A549 (cell line): Measurements from ENCODE around the gene LIMS1. TPM values are rescaled to one million over a fixed set of nuclear protein-coding genes. Genes with fewer than 3 reads are reported as not detected.

ENCODE experiments used
- ATAC-seq, 2 experiments: fragments of 200-7000 bp in 1 of 2; fragments of >200 bp in 1 of 2; cut with Nextera tagmentation in 1 of 2; cut with Tn5 transposase in 1 of 2; 3 replicates each; pipeline versions ENCODE4 v1.8.0 to v1.9.1; 2018 to 2020; ENCODE audit warnings: mild to moderate bottlenecking in 1 of 2, moderate library complexity in 1 of 2
- CTCF ChIA-PET: fragments of 300-600 bp; sonication (Branson Sonifier 250); formaldehyde crosslinking; extraction: SDS; loops from one replicate; lab custom pipeline; 2021; ENCODE audit warnings: antibody characterized with exemption, inconsistent platforms; lab: Yijun Ruan, JAX
- POLR2A ChIA-PET: fragments of 350-600 bp; formaldehyde crosslinking; extraction: SDS; loops from one replicate; lab custom pipeline; 2021; ENCODE audit warnings: antibody characterized with exemption, inconsistent platforms; lab: Yijun Ruan, JAX
- DNase-seq, 2 experiments: peaks; one replicate each; pipeline versions ENCODE4 v3.0.0 to v3.0.0-alpha.2; 2011 to 2016; ENCODE audit warnings: low read depth in 1 of 2, low spot score in 1 of 2
- FAIRE-seq: peaks from 2 replicates; lab custom pipeline; 2011; peaks lifted over from hg19 to GRCh38; lab: Jason Lieb, UNC
- H3K27ac ChIP-seq, 2 experiments: fragments of >200 bp; sonication (Bioruptor Twin); formaldehyde crosslinking; 3 replicates each; pipeline ENCODE4 v1.5.1; 2016 to 2017
- H3K4me1 ChIP-seq: fragments of >200 bp; sonication (Bioruptor Twin); formaldehyde crosslinking; 3 replicates; pipeline ENCODE4 v1.6.1; 2016
- H3K4me2 ChIP-seq: fragments of >200 bp; sonication (Bioruptor Twin); formaldehyde crosslinking; 3 replicates; pipeline ENCODE4 v1.6.1; 2016
- H3K4me3 ChIP-seq: fragments of >200 bp; sonication (Bioruptor Twin); formaldehyde crosslinking; 3 replicates; pipeline ENCODE4 v1.5.1; 2016
- H3K9me3 ChIP-seq: fragments of >200 bp; sonication (Bioruptor Twin); formaldehyde crosslinking; 3 replicates; pipeline ENCODE4 v1.6.1; 2016
- BHLHE40 ChIP-seq: IDR thresholded peaks from 2 replicates; pipeline ENCODE4 v1.6.1; 2012; ENCODE audit warnings: low read depth, low read length, inconsistent platforms
- CBX2 ChIP-seq: fragments of 200-600 bp; sonication (generic); IDR thresholded peaks from 2 replicates; pipeline ENCODE4 v1.6.1; 2016; ENCODE audit warnings: low read depth, mild to moderate bottlenecking, borderline replicate concordance
- CHD4 ChIP-seq: fragments of 200-600 bp; sonication (generic); IDR thresholded peaks from 2 replicates; pipeline ENCODE4 v1.6.1; 2016; ENCODE audit warnings: antibody characterized with exemption, mild to moderate bottlenecking, borderline replicate concordance
- EHMT2 ChIP-seq: fragments of 200-600 bp; sonication (generic); IDR thresholded peaks from 2 replicates; pipeline ENCODE4 v1.6.1; 2016; ENCODE audit warnings: antibody characterized with exemption, low read depth, mild to moderate bottlenecking, moderate library complexity
- EP300 ChIP-seq, 2 experiments: fragments of >200 bp; sonication (Bioruptor Twin); formaldehyde crosslinking; IDR thresholded peaks; 2 replicates in 1 of 2; 3 replicates in 1 of 2; pipeline ENCODE4 v1.6.1; 2016 to 2017
- FOSB ChIP-seq: fragments of 250-450 bp; sonication (Bioruptor Pico); IDR thresholded peaks from 2 replicates; pipeline ENCODE4 v1.5.0; 2020; ENCODE audit warnings: mild to moderate bottlenecking, moderate library complexity
- GATA3 ChIP-seq: IDR thresholded peaks from 2 replicates; pipeline ENCODE4 v1.6.1; 2012; ENCODE audit warnings: borderline replicate concordance
- HOXA7 ChIP-seq: fragments of 250-450 bp; sonication (Bioruptor Pico); IDR thresholded peaks from 2 replicates; pipeline ENCODE4 v1.5.0; 2020; ENCODE audit warnings: mild to moderate bottlenecking, moderate library complexity
- HOXB13 ChIP-seq: fragments of 250-450 bp; sonication (Bioruptor Pico); IDR thresholded peaks from 2 replicates; pipeline ENCODE4 v1.5.0; 2020; ENCODE audit warnings: low read depth, mild to moderate bottlenecking, moderate library complexity
- HOXB5 ChIP-seq: fragments of 250-450 bp; sonication (Bioruptor Pico); IDR thresholded peaks from 2 replicates; pipeline ENCODE4 v1.5.0; 2020; ENCODE audit warnings: mild to moderate bottlenecking, moderate library complexity
- JUN ChIP-seq, 2 experiments: fragments of >200 bp; sonication (Bioruptor Twin); formaldehyde crosslinking; IDR thresholded peaks; 2 replicates in 1 of 2; 3 replicates in 1 of 2; pipeline ENCODE4 v1.6.1; 2016 to 2017
- KDM1A ChIP-seq: fragments of 200-600 bp; sonication (generic); IDR thresholded peaks from 2 replicates; pipeline ENCODE4 v1.6.1; 2016; ENCODE audit warnings: low read depth, mild to moderate bottlenecking
- KDM5A ChIP-seq: fragments of 200-600 bp; sonication (generic); IDR thresholded peaks from 2 replicates; pipeline ENCODE4 v1.6.1; 2016; ENCODE audit warnings: antibody characterized with exemption, mild to moderate bottlenecking
- MAFK ChIP-seq: fragments of 450-650 bp; IDR thresholded peaks from 2 replicates; pipeline ENCODE4 v1.6.1; 2014; ENCODE audit not compliant: partially characterized antibody
- MAZ ChIP-seq: fragments of 150-350 bp; IDR thresholded peaks from 2 replicates; pipeline ENCODE4 v1.6.1; 2014; ENCODE audit warnings: antibody characterized with exemption, low read depth, low read length, borderline replicate concordance
- MYC ChIP-seq: IDR thresholded peaks from 2 replicates; pipeline ENCODE4 v1.6.1; 2012; ENCODE audit warnings: mild to moderate bottlenecking, inconsistent platforms, low read length, improper control_type of control experiment, borderline replicate concordance
- NR3C1 ChIP-seq: fragments of >200 bp; sonication (Bioruptor Twin); formaldehyde crosslinking; IDR thresholded peaks from 3 replicates; pipeline ENCODE4 v1.6.1; 2017
- PHF8 ChIP-seq: fragments of 200-600 bp; sonication (generic); IDR thresholded peaks from 2 replicates; pipeline ENCODE4 v1.6.1; 2016; ENCODE audit warnings: low read depth, mild to moderate bottlenecking, antibody characterized with exemption, moderate library complexity, borderline replicate concordance
- POLR2A ChIP-seq: IDR thresholded peaks from 2 replicates; pipeline ENCODE4 v1.6.1; 2012; ENCODE audit warnings: mild to moderate bottlenecking, low read length
- RAD21 ChIP-seq, 2 experiments: fragments of >200 bp in 1 of 2; sonication (Bioruptor Twin) in 1 of 2; formaldehyde crosslinking in 1 of 2; IDR thresholded peaks in 1 of 2; conservative IDR thresholded peaks in 1 of 2; 2 replicates in 1 of 2; 3 replicates in 1 of 2; pipeline ENCODE4 v1.6.1; 2012 to 2018; ENCODE audit warnings: inconsistent platforms in 1 of 2
- RARB ChIP-seq: fragments of 250-450 bp; sonication (Bioruptor Pico); IDR thresholded peaks from 2 replicates; pipeline ENCODE4 v1.8.0; 2021; ENCODE audit warnings: mild to moderate bottlenecking, moderate library complexity
- RFX5 ChIP-seq: fragments of 450-650 bp; IDR thresholded peaks from 2 replicates; pipeline ENCODE4 v1.7.1; 2014; ENCODE audit warnings: antibody characterized with exemption, mild to moderate bottlenecking, moderate library complexity
- RNF2 ChIP-seq: fragments of 200-600 bp; sonication (generic); IDR thresholded peaks from 2 replicates; pipeline ENCODE4 v1.6.1; 2016; ENCODE audit warnings: low read depth, mild to moderate bottlenecking, antibody characterized with exemption, moderate library complexity, borderline replicate concordance
- SREBF2 ChIP-seq: fragments of 450-650 bp; IDR thresholded peaks from 2 replicates; pipeline ENCODE4 v1.6.1; 2014; ENCODE audit warnings: mild to moderate bottlenecking, moderate library complexity
- ZC3H11A ChIP-seq: fragments of 450-650 bp; IDR thresholded peaks from 2 replicates; pipeline ENCODE4 v1.6.1; 2014; ENCODE audit warnings: antibody characterized with exemption, mild to moderate bottlenecking
- ZFP36 ChIP-seq: fragments of 450-650 bp; IDR thresholded peaks from 2 replicates; pipeline ENCODE4 v1.6.1; 2014; ENCODE audit warnings: borderline replicate concordance; ENCODE audit not compliant: partially characterized antibody
- ZNF302 ChIP-seq: fragments of 250-450 bp; sonication (Bioruptor Pico); IDR thresholded peaks from 2 replicates; pipeline ENCODE4 v1.9.0; 2021; ENCODE audit warnings: inconsistent platforms, mild to moderate bottlenecking, moderate library complexity
- WGBS: methylation state at CpG from one replicate; pipeline ENCODE4 v1.1.6; 2017; ENCODE audit errors: missing lambda C conversion rate; 5-methylcytosine and 5-hydroxymethylcytosine counted together
- polyA plus RNA-seq, 4 experiments: library from polyadenylated mRNA; depleted of rRNA in 3 of 4; stranded (reverse); fragments of >200 nt; fragmentation: RNase III in 1 of 4; extraction: RNeasy Plus Mini Kit Qiagen cat#74134 plus additional on column Dnase treatment in 1 of 4; gene quantifications; 2 replicates in 3 of 4; 3 replicates in 1 of 4; pipeline ENCODE4 v1.2.3, GENCODE V29; 2011 to 2017
- TF ChIP-seq, protein P1 (sequence below): IDR thresholded peaks from 2 replicates; pipeline ENCODE4 v1.6.1; 2012; ENCODE audit warnings: low read depth, borderline replicate concordance
- TF ChIP-seq, protein P2 (sequence below): fragments of >200 bp; sonication (Bioruptor Twin); formaldehyde crosslinking; IDR thresholded peaks from 2 replicates; pipeline ENCODE4 v1.6.1; 2016
- TF ChIP-seq, protein P3 (sequence below): IDR thresholded peaks from 2 replicates; pipeline ENCODE4 v1.6.1; 2012
- TF ChIP-seq, protein P4 (sequence below): fragments of 250-450 bp; sonication (Bioruptor Pico); IDR thresholded peaks from 2 replicates; pipeline ENCODE4 v1.5.0; 2021; ENCODE audit warnings: mild to moderate bottlenecking, moderate library complexity, borderline replicate concordance
- TF ChIP-seq, protein P5 (sequence below): fragments of 450-650 bp; IDR thresholded peaks from 2 replicates; pipeline ENCODE4 v1.6.1; 2014; ENCODE audit warnings: antibody characterized with exemption
- TF ChIP-seq, protein P6 (sequence below): IDR thresholded peaks from 2 replicates; pipeline ENCODE4 v1.6.1; 2012

The LIMS1 gene
- polyA plus RNA-seq, 2 of the 4 experiments (the other 2 are of a cell fraction), result 40.0 to 94.1 TPM

DNA sequence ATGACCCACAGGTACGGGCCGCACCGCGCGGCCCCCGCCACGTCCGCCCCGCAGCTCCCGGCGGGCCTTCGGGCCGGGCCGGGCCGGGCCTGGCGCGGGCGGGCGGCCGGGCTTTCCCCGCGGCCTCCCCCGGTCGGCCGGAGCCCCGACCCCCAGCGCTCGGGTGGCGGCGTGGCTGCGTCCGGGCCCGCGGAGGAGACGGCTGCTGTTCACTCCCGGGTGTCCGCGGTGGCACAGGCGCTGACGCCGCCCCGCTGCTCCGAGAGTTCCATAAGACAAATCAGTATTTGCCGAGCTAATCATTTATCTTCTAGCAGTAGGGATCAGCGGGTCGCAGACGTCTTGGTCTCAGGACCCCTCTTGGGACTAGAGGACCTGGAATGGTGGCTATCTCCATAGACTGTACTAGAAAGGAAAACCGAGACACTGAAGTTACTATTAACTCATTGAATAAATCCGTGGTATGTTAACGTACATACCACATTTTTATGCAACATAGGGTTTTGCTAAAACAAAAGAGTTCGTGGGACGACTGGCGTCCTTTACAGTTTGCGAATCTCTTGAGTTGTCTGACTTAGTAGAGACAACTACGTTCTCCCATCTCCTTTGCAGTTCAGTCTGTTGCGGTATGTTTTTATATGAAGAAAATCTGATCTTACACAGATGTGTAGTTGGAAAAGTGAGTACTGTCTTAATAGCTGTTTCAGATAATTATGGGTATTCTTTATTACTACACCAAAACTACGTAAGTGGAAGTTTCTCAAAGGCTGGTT, 500 bp downstream of the LIMS1 start:
- no peaks in the 10 kb centered on the region for H3K9me3 ChIP-seq
- ChIA-PET CTCF (interaction anchor here (1.2 to 5.0 kb wide), 6 partner anchors 8 to 102 kb away, joined by 4 to 25 read pairs (median 8); no protein-coding TSS in a partner anchor), POLR2A (interaction anchor here (0.6 to 3.1 kb wide), 6 partner anchors 30 to 191 kb away, joined by 3 to 30 read pairs (median 10); no protein-coding TSS in a partner anchor)
- FAIRE-seq, result no peak
- TF ChIP-seq MAFK (peak; percentile 83), CHD4 (no peak), EP300 (IDR thresholded peaks at IDR 0.05) (no peak), POLR2A (no peak), JUN (IDR thresholded peaks at IDR 0.05) (no peak; a peak in 1 of 5 replicates), EHMT2 (no peak), ZC3H11A (no peak), BHLHE40 (no peak), KDM1A (no peak), PHF8 (peak; percentile 41; the same call in 1 of the 2 replicates), HOXB5 (CRISPR knock-in tag) (no peak), MAZ (no peak), RAD21 (conservative IDR thresholded peaks at IDR 0.05 in 1 of 2, IDR thresholded peaks at IDR 0.05 in 1 of 2) (no peak), RARB (no peak), ZNF302 (CRISPR knock-in tag) (no peak), NR3C1 (no peak), HOXA7 (CRISPR knock-in tag) (no peak), MYC (no peak), FOSB (no peak), SREBF2 (no peak), ZFP36 (no peak), RNF2 (no peak), CBX2 (no peak)
- TF ChIP-seq, protein P1, sequence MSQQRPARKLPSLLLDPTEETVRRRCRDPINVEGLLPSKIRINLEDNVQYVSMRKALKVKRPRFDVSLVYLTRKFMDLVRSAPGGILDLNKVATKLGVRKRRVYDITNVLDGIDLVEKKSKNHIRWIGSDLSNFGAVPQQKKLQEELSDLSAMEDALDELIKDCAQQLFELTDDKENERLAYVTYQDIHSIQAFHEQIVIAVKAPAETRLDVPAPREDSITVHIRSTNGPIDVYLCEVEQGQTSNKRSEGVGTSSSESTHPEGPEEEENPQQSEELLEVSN, result no peak
- TF ChIP-seq, protein P2, sequence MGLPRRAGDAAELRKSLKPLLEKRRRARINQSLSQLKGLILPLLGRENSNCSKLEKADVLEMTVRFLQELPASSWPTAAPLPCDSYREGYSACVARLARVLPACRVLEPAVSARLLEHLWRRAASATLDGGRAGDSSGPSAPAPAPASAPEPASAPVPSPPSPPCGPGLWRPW, result no peak
- TF ChIP-seq, protein P3, sequence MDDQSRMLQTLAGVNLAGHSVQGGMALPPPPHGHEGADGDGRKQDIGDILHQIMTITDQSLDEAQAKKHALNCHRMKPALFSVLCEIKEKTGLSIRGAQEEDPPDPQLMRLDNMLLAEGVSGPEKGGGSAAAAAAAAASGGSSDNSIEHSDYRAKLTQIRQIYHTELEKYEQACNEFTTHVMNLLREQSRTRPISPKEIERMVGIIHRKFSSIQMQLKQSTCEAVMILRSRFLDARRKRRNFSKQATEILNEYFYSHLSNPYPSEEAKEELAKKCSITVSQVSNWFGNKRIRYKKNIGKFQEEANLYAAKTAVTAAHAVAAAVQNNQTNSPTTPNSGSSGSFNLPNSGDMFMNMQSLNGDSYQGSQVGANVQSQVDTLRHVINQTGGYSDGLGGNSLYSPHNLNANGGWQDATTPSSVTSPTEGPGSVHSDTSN, result 0 out of 2 replicates have a peak, but pooled peaks have one; percentile 19
- DNase-seq, result peak; percentile 31 to 32
- ATAC-seq, result peak in 1 of 2 experiments; percentile 49; a peak in 3 of 6 replicates
- H3K4me2 ChIP-seq, result peak overlapping the region; percentile 82
- peak overlapping the region; percentile 70 for H3K4me3 ChIP-seq
- WGBS, result 1% methylated on average over 17 of the region's 57 CpGs
- peak overlapping the region; percentile 97 to 99 for H3K27ac ChIP-seq
- H3K4me1 ChIP-seq, result peaks cover 47% of the 10 kb centered on the region

DNA sequence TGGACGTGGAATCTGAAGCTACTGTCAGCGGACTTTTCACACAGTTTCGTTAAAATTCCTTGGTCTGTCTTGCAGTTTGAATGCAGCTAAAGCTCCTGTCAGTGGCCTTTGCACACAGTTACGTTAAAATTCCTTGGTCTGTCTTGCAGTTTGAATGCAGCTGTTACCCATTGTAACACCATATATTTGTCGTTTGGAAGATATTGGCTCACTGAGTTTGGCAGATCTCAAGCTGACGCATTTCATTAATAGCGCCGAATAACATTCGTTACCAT, 1.0 kb downstream of the LIMS1 start:
- ChIA-PET CTCF (interaction anchor here (1.2 to 5.0 kb wide), 6 partner anchors 7 to 101 kb away, joined by 4 to 25 read pairs (median 8); no protein-coding TSS in a partner anchor), POLR2A (interaction anchor here (0.6 to 3.1 kb wide), 5 partner anchors 29 to 190 kb away, joined by 3 to 30 read pairs (median 13); no protein-coding TSS in a partner anchor)
- TF ChIP-seq RAD21 (conservative IDR thresholded peaks at IDR 0.05 in 1 of 2, IDR thresholded peaks at IDR 0.05 in 1 of 2) (no peak), HOXB13 (CRISPR knock-in tag) (no peak), RFX5 (no peak), KDM5A (no peak), PHF8 (no peak), HOXB5 (CRISPR knock-in tag) (no peak), GATA3 (no peak), KDM1A (no peak), JUN (IDR thresholded peaks at IDR 0.05) (no peak)
- TF ChIP-seq, protein P4, sequence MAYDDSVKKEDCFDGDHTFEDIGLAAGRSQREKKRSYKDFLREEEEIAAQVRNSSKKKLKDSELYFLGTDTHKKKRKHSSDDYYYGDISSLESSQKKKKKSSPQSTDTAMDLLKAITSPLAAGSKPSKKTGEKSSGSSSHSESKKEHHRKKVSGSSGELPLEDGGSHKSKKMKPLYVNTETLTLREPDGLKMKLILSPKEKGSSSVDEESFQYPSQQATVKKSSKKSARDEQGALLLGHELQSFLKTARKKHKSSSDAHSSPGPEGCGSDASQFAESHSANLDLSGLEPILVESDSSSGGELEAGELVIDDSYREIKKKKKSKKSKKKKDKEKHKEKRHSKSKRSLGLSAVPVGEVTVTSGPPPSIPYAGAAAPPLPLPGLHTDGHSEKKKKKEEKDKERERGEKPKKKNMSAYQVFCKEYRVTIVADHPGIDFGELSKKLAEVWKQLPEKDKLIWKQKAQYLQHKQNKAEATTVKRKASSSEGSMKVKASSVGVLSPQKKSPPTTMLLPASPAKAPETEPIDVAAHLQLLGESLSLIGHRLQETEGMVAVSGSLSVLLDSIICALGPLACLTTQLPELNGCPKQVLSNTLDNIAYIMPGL (CRISPR knock-in tag), result no peak
- TF ChIP-seq, protein P5, sequence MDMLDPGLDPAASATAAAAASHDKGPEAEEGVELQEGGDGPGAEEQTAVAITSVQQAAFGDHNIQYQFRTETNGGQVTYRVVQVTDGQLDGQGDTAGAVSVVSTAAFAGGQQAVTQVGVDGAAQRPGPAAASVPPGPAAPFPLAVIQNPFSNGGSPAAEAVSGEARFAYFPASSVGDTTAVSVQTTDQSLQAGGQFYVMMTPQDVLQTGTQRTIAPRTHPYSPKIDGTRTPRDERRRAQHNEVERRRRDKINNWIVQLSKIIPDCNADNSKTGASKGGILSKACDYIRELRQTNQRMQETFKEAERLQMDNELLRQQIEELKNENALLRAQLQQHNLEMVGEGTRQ, result no peak
- TF ChIP-seq, protein P6, sequence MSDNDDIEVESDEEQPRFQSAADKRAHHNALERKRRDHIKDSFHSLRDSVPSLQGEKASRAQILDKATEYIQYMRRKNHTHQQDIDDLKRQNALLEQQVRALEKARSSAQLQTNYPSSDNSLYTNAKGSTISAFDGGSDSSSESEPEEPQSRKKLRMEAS, result no peak
- peak overlapping the region; percentile 70 for H3K4me3 ChIP-seq
- peak overlapping the region; percentile 97 to 99 for H3K27ac ChIP-seq
- WGBS, result 44% methylated on average over 9 of the region's 9 CpGs
- DNase-seq (no peak), ATAC-seq (no peak), FAIRE-seq (no peak)
- peak overlapping the region; percentile 82 for H3K4me2 ChIP-seq
- H3K9me3 ChIP-seq, result no peaks in the 10 kb centered on the region
- peaks cover 47% of the 10 kb centered on the region for H3K4me1 ChIP-seq
